ENCODE data around the gene HPCAL1.

HPCAL1 gene

GRCh38 chr2:10269711-10270610, 32.7 kb upstream of the HPCAL1 start:
- no peak for DNase-seq (ENCODE audit: low read depth)

GRCh38 chr2:10271509-10271908, 31.2 kb upstream of the HPCAL1 start:
- no peak for DNase-seq (ENCODE audit: low read depth)

- no peak for DNase-seq (ENCODE audit: low read depth)
Observed at GRCh38 chr2:10271946-10272345, 30.8 kb upstream of the HPCAL1 start.

DNA sequence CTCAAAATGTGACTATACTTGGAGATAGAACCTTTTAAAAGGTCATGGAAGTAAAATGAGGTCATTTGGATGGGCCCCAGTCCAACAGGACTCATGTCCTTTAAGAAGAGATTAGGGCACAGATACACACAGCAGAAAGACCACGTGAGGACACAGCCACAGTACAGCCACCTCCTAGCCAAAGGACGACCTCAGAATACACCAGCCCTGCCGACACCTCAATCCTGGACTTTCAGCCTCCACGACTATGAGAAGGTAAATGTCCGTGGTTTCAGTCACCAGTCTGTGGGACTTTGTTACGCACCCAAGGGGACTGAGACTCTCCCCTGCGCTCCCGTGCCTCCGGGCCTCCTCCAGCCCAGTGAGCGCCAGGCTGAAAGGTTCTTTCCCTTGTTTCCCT, 30.2 kb upstream of the HPCAL1 start:
- DNase-seq (ENCODE audit: low read depth), result no peak

DNA sequence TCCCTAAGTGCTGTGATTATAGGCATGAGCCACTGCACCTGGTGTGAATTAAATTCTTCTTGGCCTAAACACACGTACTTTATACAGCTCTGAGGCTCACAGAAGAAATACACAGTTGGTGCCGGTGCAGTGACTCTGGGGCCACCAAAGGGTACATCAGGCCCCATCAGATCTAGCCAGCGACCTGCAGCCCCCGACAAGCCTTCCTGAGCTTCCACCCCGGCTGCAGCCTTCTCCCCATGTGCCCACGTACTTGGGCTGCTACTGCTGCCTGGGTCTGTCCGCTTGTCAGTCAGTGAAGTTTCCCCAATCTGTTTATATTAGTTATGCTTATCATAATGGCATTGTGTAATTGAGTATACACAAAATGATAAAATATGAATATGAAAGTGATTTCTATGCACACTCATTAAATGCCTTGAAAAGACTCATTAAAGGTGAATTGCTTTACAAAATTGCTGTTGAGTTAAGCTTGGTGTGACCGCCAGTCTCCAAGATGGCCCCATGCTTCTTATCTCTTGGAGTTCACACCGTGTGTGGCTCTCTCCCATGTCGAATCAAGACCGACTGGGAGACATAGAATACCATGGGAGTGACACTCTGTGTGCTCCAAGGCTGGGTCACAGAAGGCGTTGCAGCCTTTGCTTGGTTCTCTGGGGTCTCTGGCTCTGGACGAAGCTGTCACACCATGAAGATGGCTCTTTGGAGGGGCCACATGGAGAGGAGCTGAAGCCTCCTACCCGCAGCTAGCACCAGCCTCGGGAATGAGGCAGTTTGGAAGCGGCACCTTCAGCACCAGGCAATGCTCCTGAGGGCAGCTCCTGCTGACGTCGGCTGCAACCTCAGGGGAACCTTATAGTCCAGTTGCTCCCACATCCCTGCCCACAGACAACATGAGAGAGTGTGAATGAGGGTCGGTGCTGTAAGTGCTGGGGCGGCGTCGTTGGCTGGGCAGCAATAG, 29.2 kb upstream of the HPCAL1 start:
- no peak for DNase-seq (ENCODE audit: low read depth)

- no peak for DNase-seq (ENCODE audit: low read depth)
Observed at GRCh38 chr2:10274376-10274775, 28.3 kb upstream of the HPCAL1 start.

- no peak for DNase-seq (ENCODE audit: low read depth)
Observed at GRCh38 chr2:10274983-10275802, 27.5 kb upstream of the HPCAL1 start.

- no peak for DNase-seq (ENCODE audit: low read depth)
Observed at GRCh38 chr2:10276481-10277292, 26.0 kb upstream of the HPCAL1 start.

- DNase-seq (ENCODE audit: low read depth), result no peak
Observed at GRCh38 chr2:10277293-10278028, 25.2 kb upstream of the HPCAL1 start.

DNA sequence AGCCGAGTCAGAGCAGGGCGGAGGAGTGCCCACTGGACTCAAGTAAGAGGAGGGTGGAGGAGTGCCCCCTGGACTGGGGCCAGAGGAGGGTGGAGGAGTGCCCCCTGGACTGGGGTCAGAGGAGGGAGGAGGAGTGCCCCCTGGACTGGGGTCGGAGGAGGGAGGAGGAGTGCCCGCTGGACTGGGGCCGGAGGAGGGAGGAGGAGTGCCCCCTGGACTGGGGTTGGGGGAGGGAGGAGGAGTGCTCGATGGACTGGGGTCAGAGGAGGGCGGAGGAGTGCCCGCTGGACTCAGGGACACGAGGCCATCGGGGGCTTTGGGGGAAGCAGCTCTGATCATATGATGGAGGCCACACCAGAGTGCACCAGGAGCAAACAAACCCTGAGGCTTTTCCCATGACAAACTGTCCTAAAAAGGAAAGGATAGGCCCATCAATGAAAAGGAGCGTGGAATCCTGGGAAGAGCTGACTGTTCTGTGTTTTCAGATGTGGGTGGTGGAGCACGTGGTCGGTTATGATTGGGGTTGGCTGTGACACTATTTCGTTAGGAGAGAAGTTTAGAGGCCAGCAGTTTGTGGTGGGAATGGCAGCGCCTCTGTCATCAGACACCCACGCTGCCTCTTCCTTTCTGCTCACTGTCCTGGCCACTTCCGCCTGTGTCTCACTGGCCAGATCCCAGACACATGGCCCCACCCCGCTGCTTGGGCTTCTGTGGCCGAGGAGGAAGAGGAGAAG, 24.5 kb upstream of the HPCAL1 start:
- DNase-seq (ENCODE audit: low read depth), result no peak

DNA sequence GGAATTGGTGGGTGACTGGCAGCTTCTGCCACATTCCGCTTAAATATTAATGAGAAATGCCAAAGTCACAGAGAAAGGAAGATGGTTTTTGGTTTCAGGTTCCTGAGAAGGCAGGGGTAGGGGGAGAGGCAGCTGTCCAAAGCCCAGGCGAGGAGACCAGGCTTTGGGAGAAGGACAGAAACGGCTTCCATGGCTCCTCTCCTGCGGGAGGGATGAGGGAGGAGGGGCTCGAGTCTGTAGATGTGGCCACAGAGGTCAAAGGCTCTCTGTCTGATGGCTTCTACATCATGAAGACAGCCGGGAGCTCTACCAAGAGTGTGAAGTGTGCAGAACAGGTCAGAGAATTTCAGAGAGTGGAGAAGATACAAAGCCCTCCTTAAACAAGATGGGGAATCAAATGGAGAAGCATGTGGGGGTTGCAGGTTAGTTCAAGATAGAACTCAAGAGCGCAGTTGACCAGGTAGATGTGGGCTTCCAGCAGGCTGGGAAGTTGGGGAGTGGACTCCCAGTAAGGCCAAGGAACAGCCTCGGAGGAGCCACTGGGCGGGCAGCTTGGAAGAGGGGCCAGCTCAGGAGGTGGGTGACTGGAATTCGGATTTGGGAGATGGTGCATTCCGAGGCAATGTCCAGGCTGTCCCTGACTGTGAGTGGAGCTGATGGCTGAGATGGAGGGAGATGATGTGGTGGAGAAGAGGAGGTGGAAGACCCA, 23.8 kb upstream of the HPCAL1 start:
- no peak for DNase-seq (ENCODE audit: low read depth)

DNA sequence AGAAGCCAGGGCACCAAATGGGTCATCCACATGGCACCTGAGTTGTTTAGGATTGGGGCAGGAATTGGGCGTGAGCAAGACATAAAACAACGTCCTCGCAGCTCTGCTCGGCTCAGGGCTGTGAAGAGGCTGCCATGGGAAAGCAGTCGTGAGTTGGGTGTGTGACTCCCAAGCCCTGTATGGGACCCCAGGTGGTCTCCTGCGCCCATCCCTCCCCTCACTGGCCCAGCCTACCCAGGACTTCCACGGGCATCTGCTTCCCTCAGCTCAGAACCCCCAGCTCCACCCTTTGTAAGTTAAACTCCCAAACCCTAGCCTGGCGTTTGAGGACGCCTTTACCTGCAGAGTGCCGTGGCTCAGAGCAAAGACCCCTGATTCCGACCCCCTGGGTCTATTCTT, 23.2 kb upstream of the HPCAL1 start:
- DNase-seq (ENCODE audit: low read depth), result no peak

GRCh38 chr2:10279946-10280463, 22.7 kb upstream of the HPCAL1 start:
- no peak for DNase-seq (ENCODE audit: low read depth)

DNA sequence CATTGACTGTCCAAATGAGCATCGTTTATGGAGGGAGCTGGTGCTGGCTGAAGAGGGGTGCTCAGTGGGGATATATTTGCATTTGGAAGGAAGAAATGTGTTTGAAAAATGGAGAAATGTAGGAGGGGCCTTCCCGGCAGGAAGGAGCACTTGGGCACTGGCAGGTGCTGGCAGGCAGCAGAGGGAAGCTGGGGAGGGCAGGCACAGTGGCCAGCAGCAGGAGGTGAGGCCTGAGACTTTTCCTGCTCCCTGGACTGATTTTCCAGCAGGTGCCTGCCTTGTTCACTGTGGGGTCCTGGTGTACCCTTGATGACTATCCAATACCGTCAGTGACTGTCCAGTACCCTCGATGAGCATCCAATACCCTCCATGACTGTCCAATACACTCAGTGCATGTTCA, 20.8 kb upstream of the HPCAL1 start:
- DNase-seq (ENCODE audit: low read depth), result no peak

DNA sequence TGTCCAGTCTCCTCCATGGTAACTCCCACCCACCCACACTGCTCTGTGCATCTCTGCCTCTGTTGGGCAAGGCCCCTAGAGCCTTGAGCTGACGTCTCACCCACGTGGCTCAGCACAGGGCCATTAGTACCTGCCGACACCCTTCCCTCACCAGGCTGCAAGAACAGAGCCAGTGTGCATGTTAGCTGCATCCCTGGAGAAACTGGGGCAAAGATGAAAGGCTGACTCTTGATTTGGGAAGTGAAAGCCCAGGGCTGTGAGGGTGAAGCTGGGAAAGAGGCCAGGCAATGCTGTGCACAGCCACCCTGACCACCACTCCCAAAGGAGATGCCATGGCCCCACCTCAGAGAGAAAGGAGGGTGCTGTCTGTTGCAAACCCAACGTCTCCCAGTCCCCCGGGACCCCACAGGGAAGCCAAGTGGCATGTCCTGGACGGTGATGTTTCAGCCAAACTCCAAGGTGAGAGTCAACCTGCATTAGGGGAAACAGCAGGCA, 20.0 kb upstream of the HPCAL1 start:
- DNase-seq (ENCODE audit: low read depth), result no peak

GRCh38 chr2:10283106-10284062, 19.3 kb upstream of the HPCAL1 start:
- peak; percentile 76 for DNase-seq (ENCODE audit: low read depth)

- DNase-seq (ENCODE audit: low read depth), result no peak
Observed at GRCh38 chr2:10284108-10284870, 18.4 kb upstream of the HPCAL1 start.

Data from HS-5 (cell line).